Measurements from ENCODE around the gene CFAP99.

CFAP99 gene

DNA sequence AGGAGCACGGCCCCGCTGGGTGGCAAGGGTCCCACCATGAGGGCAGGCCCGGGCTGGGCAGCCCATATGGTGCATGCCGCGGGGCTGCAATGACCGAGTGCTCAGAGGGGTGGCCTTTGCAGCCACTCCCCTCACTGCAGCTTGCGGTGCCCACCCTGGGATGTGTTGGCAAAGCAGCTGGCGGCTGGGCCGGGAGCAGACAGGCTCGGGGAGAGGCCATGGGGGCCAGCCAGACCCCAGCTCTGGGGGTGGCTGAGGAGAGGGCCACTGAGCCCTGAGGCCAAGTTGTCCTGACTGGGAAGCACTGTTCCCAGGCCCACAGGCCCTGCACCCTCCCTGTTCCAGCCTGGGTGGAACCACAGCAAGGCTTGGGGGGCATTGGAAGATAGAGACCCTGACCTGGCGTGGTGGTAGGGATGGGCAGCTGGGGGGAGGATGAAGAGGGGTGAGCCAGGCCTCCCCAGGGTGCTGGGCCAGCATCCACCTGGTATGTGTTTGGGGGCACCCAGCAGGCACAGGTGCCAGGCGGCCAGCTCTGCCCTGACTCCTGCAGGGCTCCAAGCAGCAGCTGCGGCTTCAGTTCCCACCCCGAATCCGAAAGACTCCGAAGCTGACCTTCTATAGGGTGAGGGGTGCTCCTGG lies 31.8 kb downstream of the CFAP99 start:
- Histone ChIP-seq H3K9ac (ENCODE audit: low read length) (no peak overlapping the region), H3K27ac (ENCODE audit: low read depth, low read length) (no peak overlapping the region)

DNA sequence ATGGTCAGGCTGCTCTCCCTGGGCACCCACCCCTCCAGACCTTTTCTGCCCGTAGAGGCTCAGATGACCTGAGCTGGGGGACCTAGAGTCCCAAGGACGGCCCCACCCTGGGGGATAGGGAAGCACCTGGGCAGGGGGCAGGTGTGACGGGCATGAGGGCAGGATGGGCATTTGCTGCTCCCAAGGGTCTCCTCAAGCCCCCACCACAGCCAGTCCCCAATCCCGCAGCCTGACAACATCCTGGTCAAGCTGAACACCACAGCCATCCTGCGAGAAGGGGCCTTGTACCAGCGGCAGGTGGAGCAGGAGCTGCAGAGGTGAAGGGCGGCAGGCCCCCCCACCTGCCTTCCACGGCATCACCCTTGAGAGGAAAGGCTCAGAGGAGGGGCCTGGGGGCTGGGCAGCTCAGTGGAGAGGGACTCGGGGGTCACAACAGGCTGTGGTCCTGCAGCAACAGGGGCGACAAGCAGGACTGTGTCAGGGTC lies 32.3 kb downstream of the CFAP99 start:
- Histone ChIP-seq H3K4me3 (ENCODE audit: low read length) (no peak overlapping the region), H3K4me1 (ENCODE audit: control insufficient read depth, insufficient read depth, low read length) (no peaks in the 10 kb centered on the region), H3K27ac (ENCODE audit: low read depth, low read length) (no peak overlapping the region), H3K9ac (ENCODE audit: low read length) (no peak overlapping the region), H3K27me3 (ENCODE audit: control insufficient read depth, insufficient read depth, low read length) (no peaks in the 10 kb centered on the region), H3K36me3 (ENCODE audit: control insufficient read depth, insufficient read depth, low read length) (no peaks in the 10 kb centered on the region)

More for the DNA sequence above, 31.8 kb downstream of the CFAP99 start:
- no peaks in the 10 kb centered on the region for H3K27me3 ChIP-seq (ENCODE audit: control insufficient read depth, insufficient read depth, low read length)
- H3K36me3 ChIP-seq (ENCODE audit: control insufficient read depth, insufficient read depth, low read length), result no peaks in the 10 kb centered on the region
- no peaks in the 10 kb centered on the region for H3K4me1 ChIP-seq (ENCODE audit: control insufficient read depth, insufficient read depth, low read length)
- no peak overlapping the region for H3K4me3 ChIP-seq (ENCODE audit: low read length)

DNA sequence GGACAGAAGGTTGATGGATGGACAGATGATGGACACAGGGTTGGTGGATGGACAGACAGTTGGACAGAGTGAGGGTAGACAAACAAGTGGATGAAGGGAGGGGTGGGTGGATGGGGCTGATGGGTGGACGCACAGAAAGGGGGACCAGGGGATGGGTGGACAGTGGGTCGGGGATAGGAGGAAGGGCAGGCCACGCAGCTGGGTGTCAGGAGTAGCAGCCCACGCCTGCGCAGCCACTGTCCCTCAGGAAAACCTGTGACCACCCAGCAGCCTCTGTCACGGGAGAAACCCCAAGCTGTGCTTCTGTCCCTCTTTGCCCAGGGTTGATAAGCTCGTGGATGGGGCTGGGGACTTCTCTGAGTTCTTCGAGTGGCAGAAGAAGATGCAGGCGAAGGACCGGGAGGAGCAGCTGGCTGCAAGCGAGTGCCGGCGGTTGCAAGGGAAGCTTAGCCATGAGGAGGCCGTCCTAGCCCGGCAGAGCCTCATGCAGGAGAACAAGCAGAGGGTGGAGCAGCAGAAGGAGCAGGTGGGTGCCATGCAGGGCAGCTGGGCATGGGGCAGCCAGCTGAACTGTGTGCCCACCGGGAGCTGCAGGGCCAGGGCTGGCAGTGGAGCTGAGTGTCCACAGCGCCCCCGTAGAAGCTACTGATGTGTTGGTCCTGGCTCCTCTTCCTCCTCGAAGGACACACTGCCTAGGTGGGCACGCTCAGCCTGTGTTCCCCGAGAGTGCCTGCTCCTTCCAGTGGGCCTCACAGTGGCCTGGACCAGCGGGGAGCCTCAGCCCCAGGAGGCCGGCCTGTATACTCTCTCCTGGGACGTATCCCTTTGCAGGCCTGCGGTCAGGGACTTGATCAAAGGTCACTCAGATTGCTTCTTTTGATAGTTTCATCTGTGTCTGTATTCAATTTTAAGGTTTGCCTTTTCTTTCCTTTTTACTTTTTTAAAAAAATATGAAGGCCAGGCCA lies 33.3 kb downstream of the CFAP99 start:
- Histone ChIP-seq H3K27me3 (ENCODE audit: control insufficient read depth, insufficient read depth, low read length) (no peaks in the 10 kb centered on the region), H3K36me3 (ENCODE audit: control insufficient read depth, insufficient read depth, low read length) (no peaks in the 10 kb centered on the region), H3K9ac (ENCODE audit: low read length) (no peak overlapping the region), H3K4me1 (ENCODE audit: control insufficient read depth, insufficient read depth, low read length) (no peaks in the 10 kb centered on the region), H3K27ac (ENCODE audit: low read depth, low read length) (no peak overlapping the region), H3K4me3 (ENCODE audit: low read length) (no peak overlapping the region)

DNA sequence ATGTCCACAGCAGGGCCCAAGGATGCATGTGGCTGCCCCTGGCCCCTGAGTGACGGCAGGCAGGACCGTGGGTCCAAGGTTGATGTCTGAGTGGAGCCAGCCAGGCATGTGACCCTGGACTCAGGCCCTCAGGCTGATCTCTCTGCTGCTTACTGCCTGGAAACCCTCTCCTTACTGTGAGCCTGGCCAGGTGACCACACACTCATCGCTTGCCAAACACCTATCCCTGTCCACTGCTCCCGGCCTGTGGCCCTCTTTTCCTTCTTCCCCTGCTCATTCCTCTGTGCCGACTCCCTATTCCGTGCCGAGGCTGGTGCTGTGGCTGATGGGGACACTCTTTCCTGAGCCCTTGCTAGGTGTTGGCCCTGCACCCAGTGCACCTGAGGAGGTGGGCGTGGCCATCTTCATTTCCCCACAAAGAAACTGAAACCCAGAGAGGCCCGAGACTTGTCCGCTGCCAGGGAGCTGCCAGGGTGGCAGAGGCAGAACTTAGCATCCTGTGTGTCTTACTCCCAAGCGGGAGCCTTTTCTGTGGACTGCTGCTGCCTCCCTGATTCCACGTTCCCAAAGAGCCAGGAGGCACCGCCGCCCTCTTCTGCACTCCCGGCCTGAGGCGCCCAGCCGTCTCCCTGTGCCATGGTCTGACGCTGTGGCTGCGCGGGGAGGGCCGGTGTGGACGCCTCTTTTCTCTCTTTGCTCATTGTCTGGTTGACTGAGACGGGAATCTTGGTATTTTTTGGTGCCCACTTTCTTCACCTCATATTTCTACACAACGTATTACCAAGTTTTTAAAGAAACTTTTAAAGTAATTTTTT lies 38.9 kb downstream of the CFAP99 start:
- Histone ChIP-seq H3K4me1 (ENCODE audit: control insufficient read depth, insufficient read depth, low read length) (peaks cover 4% of the 10 kb centered on the region), H3K4me3 (ENCODE audit: low read length) (no peak overlapping the region), H3K9ac (ENCODE audit: low read length) (no peak overlapping the region), H3K27me3 (ENCODE audit: control insufficient read depth, insufficient read depth, low read length) (no peaks in the 10 kb centered on the region), H3K27ac (ENCODE audit: low read depth, low read length) (no peak overlapping the region), H3K36me3 (ENCODE audit: control insufficient read depth, insufficient read depth, low read length) (no peaks in the 10 kb centered on the region)

DNA sequence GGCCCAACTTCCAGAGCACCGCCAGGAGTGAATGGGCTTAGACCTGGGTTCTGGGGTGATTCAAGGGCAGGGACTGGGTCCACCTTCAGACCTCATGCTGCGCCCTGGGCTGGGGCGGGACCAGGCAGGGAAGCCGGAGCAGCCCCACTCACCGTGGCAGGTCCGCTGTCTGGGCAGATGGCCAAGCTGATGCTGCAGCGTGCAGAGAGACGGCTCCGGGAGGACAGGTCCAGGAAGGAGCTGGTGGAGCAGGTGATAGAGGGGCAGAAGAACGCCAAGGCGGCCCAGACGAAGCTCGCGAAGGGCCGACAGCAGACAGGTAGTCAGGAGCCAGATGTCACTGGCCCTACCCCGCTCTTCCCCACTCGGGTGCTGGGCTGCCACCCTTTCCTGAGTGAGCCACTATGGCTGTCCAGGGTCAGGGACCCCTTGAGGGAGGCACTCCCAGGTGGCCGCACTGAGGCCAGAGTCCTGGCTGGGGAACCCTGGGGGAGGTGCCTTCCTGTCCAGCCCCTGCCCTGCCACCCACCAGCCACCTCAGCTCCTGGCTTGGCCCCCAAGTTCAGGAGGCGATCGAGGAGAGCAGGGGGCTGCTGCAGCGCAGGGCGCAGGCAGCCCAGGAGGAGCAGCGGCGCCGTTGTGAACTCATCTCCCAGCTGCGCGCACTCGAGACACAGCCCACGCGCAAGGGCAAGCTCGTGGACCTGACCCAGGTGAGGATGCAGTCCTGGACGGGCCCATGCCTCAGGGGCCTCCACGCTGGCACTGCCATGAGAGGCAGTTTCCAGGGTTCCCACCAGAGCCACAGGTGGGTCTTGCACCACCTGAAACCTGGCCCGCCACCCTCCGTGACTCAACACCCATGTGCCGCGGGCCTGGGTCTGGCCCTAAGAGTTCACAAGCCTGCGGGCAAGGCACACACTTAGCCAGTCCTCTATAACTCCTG lies 40.1 kb downstream of the CFAP99 start:
- H3K36me3 ChIP-seq (ENCODE audit: control insufficient read depth, insufficient read depth, low read length), result no peaks in the 10 kb centered on the region
- no peak overlapping the region for H3K4me3 ChIP-seq (ENCODE audit: low read length)
- H3K27me3 ChIP-seq (ENCODE audit: control insufficient read depth, insufficient read depth, low read length), result no peaks in the 10 kb centered on the region
- H3K27ac ChIP-seq (ENCODE audit: low read depth, low read length), result no peak overlapping the region
- no peak overlapping the region for H3K9ac ChIP-seq (ENCODE audit: low read length)
- peaks cover 4% of the 10 kb centered on the region for H3K4me1 ChIP-seq (ENCODE audit: control insufficient read depth, insufficient read depth, low read length)

- peaks cover 4% of the 10 kb centered on the region for H3K4me1 ChIP-seq (ENCODE audit: control insufficient read depth, insufficient read depth, low read length)
- H3K27me3 ChIP-seq (ENCODE audit: control insufficient read depth, insufficient read depth, low read length), result no peaks in the 10 kb centered on the region
- H3K9ac ChIP-seq (ENCODE audit: low read length), result no peak overlapping the region
- peaks cover under 1% of the 10 kb centered on the region for H3K36me3 ChIP-seq (ENCODE audit: control insufficient read depth, insufficient read depth, low read length)
- no peak overlapping the region for H3K27ac ChIP-seq (ENCODE audit: low read depth, low read length)
- no peak overlapping the region for H3K4me3 ChIP-seq (ENCODE audit: low read length)
Observed at GRCh38 chr4:2459589-2460349, 41.0 kb downstream of the CFAP99 start.

DNA sequence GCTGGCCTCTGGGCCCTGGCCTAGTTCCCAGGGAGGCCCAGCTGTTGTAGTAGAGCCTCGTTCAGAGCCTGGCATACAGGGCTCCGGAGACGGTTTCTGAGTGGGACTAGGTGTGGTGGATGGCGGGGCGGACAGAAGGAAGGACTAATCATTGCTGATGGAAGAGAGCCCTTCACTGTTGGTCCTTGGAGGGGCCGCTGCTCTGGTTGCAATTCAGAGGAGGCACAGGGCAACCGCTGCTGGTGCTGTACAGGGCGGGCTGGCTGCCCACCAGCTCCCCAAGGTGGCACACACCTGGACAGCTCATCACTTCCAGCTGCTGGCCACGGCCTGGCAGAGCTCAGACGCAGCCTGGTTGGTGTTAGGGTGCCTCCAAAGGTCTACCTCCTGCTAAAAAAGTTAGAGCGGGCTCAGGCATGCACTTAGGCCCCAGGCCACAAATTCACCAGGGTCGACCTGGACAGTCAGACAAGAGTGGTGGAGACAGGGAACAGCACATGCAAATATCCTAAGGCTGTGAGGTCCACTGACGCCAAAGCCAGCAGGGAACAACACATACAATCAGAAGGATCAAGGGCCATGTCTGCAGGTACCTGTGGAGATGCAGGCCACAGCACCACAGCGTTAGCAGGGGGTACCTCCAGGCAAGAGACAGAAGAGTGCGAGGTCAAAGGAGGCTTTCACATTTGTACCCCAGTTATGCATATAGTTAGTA lies 42.6 kb downstream of the CFAP99 start:
- no peak overlapping the region for H3K27ac ChIP-seq (ENCODE audit: low read depth, low read length)
- H3K9ac ChIP-seq (ENCODE audit: low read length), result no peak overlapping the region
- H3K27me3 ChIP-seq (ENCODE audit: control insufficient read depth, insufficient read depth, low read length), result no peaks in the 10 kb centered on the region
- no peak overlapping the region for H3K4me3 ChIP-seq (ENCODE audit: low read length)
- H3K36me3 ChIP-seq (ENCODE audit: control insufficient read depth, insufficient read depth, low read length), result peaks cover 2% of the 10 kb centered on the region
- H3K4me1 ChIP-seq (ENCODE audit: control insufficient read depth, insufficient read depth, low read length), result peaks cover 4% of the 10 kb centered on the region

DNA sequence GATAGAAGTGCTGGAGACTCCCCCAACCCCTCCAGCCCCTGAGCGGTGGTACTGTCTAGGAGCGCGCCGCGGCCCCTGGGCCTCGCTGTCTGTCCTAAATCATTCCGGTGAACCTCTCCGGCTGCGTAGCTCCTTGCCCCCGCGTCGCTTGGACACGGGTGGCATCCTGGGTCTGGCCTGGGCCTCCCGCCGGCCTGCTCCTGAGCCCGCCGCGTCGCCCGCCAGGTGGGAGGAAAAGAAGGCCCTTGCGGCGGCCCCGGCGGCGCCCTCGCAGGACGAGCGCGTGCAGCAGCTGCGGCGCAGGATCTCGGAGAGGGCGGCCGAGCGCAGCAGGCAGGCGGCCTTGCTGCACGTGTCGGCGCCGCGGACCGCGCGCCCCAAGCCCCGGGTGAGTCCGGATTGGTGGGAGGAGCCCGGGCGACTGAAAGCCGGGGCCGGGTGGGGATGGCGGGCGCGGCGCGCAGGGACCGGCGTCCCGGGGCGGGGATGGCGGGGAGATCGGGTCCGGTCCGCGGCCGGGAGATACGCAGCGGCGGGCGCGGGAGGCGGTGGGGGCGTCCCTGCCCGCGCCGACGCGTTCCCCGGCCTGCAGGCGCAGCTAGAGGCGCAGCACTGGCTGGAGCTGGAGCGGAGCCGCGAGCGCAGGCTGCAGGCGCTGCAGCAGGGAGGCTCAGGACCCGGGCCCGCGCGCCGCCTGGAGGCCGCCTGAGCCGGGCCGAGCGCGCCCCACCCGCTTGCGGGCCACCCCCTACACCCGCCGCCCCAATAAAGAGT lies 43.6 kb downstream of the CFAP99 start:
- Histone ChIP-seq H3K27me3 (ENCODE audit: control insufficient read depth, insufficient read depth, low read length) (no peaks in the 10 kb centered on the region), H3K4me3 (ENCODE audit: low read length) (peak overlapping the region; percentile 53), H3K36me3 (ENCODE audit: control insufficient read depth, insufficient read depth, low read length) (peaks cover 2% of the 10 kb centered on the region), H3K4me1 (ENCODE audit: control insufficient read depth, insufficient read depth, low read length) (peaks cover 4% of the 10 kb centered on the region), H3K9ac (ENCODE audit: low read length) (no peak overlapping the region), H3K27ac (ENCODE audit: low read depth, low read length) (peak overlapping the region; percentile 34)

GRCh38 chr4:2462992-2463762 lies 44.4 kb downstream of the CFAP99 start:
- Histone ChIP-seq H3K4me3 (ENCODE audit: low read length) (peak overlapping the region; percentile 13), H3K9ac (ENCODE audit: low read length) (no peak overlapping the region), H3K27ac (ENCODE audit: low read depth, low read length) (peak overlapping the region; percentile 31), H3K36me3 (ENCODE audit: control insufficient read depth, insufficient read depth, low read length) (peaks cover 2% of the 10 kb centered on the region), H3K4me1 (ENCODE audit: control insufficient read depth, insufficient read depth, low read length) (peaks cover 4% of the 10 kb centered on the region), H3K27me3 (ENCODE audit: control insufficient read depth, insufficient read depth, low read length) (no peaks in the 10 kb centered on the region)

All from rectal smooth muscle tissue (tissue), 1 donor.